GM19463 (cell line): ENCODE measurements around the gene RAB5IF.
"Not testable (repeated sequence)": the region's sequence is repeated elsewhere in the genome, so short reads cannot be mapped to it uniquely, and the experiment has no call there.

Source experiments
- ATAC-seq: cut with Tn5 transposase; IDR thresholded peaks from one replicate; pipeline ENCODE4 v1.9.1; 2021; ENCODE audit warnings: mild to moderate bottlenecking, moderate library complexity; ENCODE audit not compliant: unreplicated experiment

Gene RAB5IF

GRCh38 chr20:36585410-36586125, 20.0 kb upstream of the RAB5IF start:
- no peak for ATAC-seq

DNA sequence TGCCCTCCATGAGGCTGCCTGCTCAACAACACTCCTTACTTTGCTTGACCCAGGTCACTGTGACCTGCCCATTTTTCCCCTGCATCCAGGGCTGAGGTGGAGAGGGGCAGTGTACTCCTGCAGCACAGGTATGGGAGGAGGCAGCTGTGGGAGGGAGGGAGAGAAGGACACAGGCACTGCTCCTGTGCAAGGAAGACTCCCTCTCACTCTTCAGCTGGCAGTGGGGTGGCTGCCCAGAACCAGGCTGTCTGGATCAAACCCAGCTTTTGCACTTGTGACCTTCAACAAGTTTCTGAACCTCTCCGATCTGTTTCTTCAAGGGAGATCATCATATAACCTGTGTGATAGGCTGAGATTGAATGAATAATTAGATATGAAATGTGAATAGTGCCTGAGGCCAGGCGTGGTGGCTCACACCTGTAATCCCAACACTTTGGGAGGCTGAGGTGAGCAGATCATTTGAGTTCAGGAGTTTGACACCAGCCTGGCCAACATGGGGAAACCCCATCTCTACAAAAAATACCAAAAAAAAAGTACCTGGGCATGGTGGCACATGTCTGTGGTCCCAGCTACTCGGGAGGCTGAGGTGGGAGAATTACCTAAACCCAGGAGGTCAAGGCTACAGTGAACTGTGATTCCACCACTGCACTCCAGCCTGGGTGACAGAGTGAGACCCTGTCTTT, 18.1 kb upstream of the RAB5IF start:
- ATAC-seq = no peak

- ATAC-seq = no peak
These were observed 14.3 kb upstream of the RAB5IF start for GRCh38 chr20:36591281-36591680.

DNA sequence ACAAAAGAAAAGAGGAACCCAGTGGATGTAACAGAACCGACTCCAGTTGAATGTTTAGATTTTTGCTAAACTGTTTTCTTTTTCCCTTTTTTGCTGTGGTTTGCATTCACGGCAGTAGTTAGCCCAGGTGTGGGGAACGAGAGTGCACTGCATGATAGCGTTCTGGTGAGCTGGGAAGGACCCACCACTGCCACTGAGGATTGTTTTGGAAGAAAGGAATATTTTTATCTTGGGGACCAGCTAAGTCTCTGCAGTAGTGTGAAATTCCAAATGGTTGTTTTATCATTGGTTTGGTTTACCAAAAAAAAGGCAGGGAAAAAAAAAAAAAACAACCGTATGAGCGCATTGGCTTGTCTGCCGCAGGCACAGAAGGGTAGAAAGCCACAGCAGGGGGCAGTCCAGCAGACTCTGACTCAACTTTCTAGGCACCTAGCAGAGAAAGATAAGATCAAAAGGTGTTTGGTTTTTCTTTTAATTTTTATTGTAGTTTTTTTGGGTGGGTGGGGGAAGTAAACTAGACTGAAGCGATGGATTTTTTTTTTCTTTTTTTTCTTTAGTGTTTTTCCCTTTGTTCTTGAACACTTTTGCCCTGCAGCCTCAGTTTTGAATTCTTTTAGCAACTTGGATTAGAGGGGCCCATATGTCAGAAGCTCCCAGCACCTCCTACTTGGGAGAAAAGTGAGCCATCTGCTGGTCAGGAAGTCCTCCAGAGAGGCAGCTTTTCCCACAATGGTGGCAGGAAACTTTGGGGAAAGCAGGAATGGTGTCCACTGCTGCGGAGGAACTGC, 13.5 kb upstream of the RAB5IF start:
- no peak for ATAC-seq

GRCh38 chr20:36593347-36593929, 12.1 kb upstream of the RAB5IF start:
- no peak for ATAC-seq

- ATAC-seq = no peak
These were observed 5.7 kb upstream of the RAB5IF start for GRCh38 chr20:36599912-36600345.

DNA sequence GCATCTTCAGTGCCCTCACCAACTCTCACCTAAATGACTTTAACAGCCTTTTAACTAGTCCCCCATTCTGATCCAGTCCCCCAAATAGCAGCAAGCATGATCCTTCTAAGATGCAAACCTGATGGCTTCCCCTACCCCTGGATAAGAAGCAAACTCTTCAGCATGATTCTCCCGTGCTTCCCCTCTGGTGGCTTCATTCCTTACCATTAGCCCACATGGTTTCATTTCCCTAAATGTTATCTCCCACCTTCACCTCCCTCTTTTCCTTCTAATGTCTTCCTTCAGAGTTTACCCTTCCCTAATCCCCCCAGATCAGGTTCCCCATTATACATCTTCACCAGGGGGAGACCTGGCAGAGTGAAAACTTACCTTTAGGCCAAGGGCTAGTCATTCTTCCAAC, 4.0 kb upstream of the RAB5IF start:
- ATAC-seq = no peak

GRCh38 chr20:36604952-36605398, 604 bp upstream of the RAB5IF start:
- peak; percentile 28 for ATAC-seq

GRCh38 chr20:36606158-36607066, 833 bp downstream of the RAB5IF start:
- ATAC-seq = no peak

GRCh38 chr20:36607586-36608387, 2.2 kb downstream of the RAB5IF start:
- no peak for ATAC-seq

- ATAC-seq = not testable (repeated sequence)
These were observed 2.8 kb downstream of the RAB5IF start for GRCh38 chr20:36608388-36608728.

DNA sequence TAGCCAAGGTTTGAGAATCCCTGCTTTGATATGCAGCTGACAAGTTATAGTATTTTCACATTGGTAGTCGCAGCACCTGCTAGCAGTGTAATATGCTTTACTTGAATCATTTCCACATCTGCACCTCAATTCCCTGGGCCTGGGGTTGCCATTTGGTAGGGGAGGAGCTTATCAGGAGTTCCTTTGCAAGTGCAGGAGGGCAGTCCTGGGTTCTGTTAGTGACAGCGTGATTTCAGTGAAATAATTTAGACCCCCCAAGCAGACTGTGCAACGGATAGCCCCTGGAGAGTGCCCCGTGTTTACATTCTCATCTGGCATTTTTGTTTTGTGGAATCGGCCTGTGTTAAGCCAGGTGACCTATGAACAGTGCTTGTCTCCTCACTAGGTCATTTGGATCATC, 6.0 kb downstream of the RAB5IF start:
- ATAC-seq = no peak

GRCh38 chr20:36613974-36614373, 8.4 kb downstream of the RAB5IF start:
- no peak for ATAC-seq

GRCh38 chr20:36614781-36615557, 9.4 kb downstream of the RAB5IF start:
- ATAC-seq = no peak

- no peak for ATAC-seq
These were observed 15.3 kb downstream of the RAB5IF start for GRCh38 chr20:36620917-36621316.

- no peak for ATAC-seq
These were observed 17.9 kb downstream of the RAB5IF start for GRCh38 chr20:36623444-36623843.

GRCh38 chr20:36624068-36624943, 18.7 kb downstream of the RAB5IF start:
- ATAC-seq = no peak

DNA sequence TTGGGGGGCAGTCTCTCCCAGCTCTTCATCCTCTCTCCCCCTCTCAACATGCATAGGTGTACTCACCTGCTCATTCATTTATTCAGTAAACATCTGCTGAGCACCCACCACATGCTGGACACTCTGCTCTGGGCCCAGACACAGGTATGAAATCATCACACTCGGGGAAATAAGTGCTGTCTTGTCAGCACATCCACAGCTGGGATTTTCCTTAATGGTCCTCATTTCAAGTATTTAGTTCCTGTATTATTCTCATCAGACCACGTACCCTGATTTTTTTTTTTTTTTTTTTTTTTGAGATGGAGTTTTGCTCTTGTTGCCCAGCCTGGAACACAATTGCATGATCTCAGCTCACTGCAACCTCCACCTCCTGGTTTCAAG, 19.4 kb downstream of the RAB5IF start:
- no peak for ATAC-seq
